ENCODE data around the gene RPL35.

The RPL35 gene

GRCh38 chr9:124882231-124882630 is 20.5 kb upstream of the RPL35 start:
- no peak overlapping the region for H3K4me3 Mint-ChIP-seq
- DNase-seq (ENCODE audit: low spot score in 2 of 2) = no peak
- no peaks in the 10 kb centered on the region for H3K9me3 Mint-ChIP-seq
- H3K36me3 Mint-ChIP-seq = peaks cover 85% of the 10 kb centered on the region
- peaks cover 6% of the 10 kb centered on the region for H3K4me1 Mint-ChIP-seq
- ATAC-seq = no peak
- peak overlapping the region; percentile 60 for H3K27ac Mint-ChIP-seq

- no peak overlapping the region for H3K4me3 Mint-ChIP-seq
- H3K36me3 Mint-ChIP-seq = peaks cover 87% of the 10 kb centered on the region
- ATAC-seq = no peak
- H3K4me1 Mint-ChIP-seq = peaks cover 12% of the 10 kb centered on the region
- H3K9me3 Mint-ChIP-seq = no peaks in the 10 kb centered on the region
- peak overlapping the region; percentile 60 for H3K27ac Mint-ChIP-seq
- no peak for DNase-seq (ENCODE audit: low spot score in 2 of 2)
Observed at GRCh38 chr9:124881138-124881743, 19.5 kb upstream of the RPL35 start.

GRCh38 chr9:124880501-124880900 is 18.7 kb upstream of the RPL35 start:
- no peaks in the 10 kb centered on the region for H3K9me3 Mint-ChIP-seq
- no peak for ATAC-seq
- H3K27ac Mint-ChIP-seq = peak overlapping the region; percentile 63
- H3K36me3 Mint-ChIP-seq = peaks cover 93% of the 10 kb centered on the region
- DNase-seq (ENCODE audit: low spot score in 2 of 2) = no peak
- H3K4me3 Mint-ChIP-seq = no peak overlapping the region
- peaks cover 13% of the 10 kb centered on the region for H3K4me1 Mint-ChIP-seq

GRCh38 chr9:124879226-124879625 is 17.5 kb upstream of the RPL35 start:
- H3K27ac Mint-ChIP-seq = peak overlapping the region; percentile 63
- H3K36me3 Mint-ChIP-seq = peaks cover 93% of the 10 kb centered on the region
- ATAC-seq = no peak
- no peaks in the 10 kb centered on the region for H3K9me3 Mint-ChIP-seq
- H3K4me3 Mint-ChIP-seq = no peak overlapping the region
- no peak for DNase-seq (ENCODE audit: low spot score in 2 of 2)
- H3K4me1 Mint-ChIP-seq = peaks cover 24% of the 10 kb centered on the region

GRCh38 chr9:124878518-124878917 is 16.8 kb upstream of the RPL35 start:
- Mint-ChIP-seq H3K4me1 (peaks cover 31% of the 10 kb centered on the region), H3K4me3 (no peak overlapping the region), H3K27ac (peak overlapping the region; percentile 63), H3K36me3 (peaks cover 93% of the 10 kb centered on the region), H3K9me3 (no peaks in the 10 kb centered on the region)
- ATAC-seq = no peak
- DNase-seq (ENCODE audit: low spot score in 2 of 2) = no peak

GRCh38 chr9:124878021-124878420 is 16.3 kb upstream of the RPL35 start:
- Mint-ChIP-seq H3K4me1 (peaks cover 36% of the 10 kb centered on the region), H3K27ac (peak overlapping the region; percentile 63), H3K9me3 (no peaks in the 10 kb centered on the region), H3K4me3 (no peak overlapping the region), H3K36me3 (peaks cover 93% of the 10 kb centered on the region)
- ATAC-seq (no peak), DNase-seq (ENCODE audit: low spot score in 2 of 2) (no peak)

GRCh38 chr9:124877021-124877782 is 15.4 kb upstream of the RPL35 start:
- DNase-seq (ENCODE audit: low spot score in 2 of 2) (no peak), ATAC-seq (no peak)
- H3K27ac Mint-ChIP-seq = peak overlapping the region; percentile 65
- no peak overlapping the region for H3K4me3 Mint-ChIP-seq
- peaks cover 97% of the 10 kb centered on the region for H3K36me3 Mint-ChIP-seq
- peaks cover 45% of the 10 kb centered on the region for H3K4me1 Mint-ChIP-seq
- no peaks in the 10 kb centered on the region for H3K9me3 Mint-ChIP-seq

- H3K27ac Mint-ChIP-seq = peak overlapping the region; percentile 98
- H3K4me3 Mint-ChIP-seq = no peak overlapping the region
- peaks cover 62% of the 10 kb centered on the region for H3K4me1 Mint-ChIP-seq
Observed at GRCh38 chr9:124875501-124875900, 13.7 kb upstream of the RPL35 start.

GRCh38 chr9:124873664-124874063 is 11.9 kb upstream of the RPL35 start:
- Mint-ChIP-seq H3K27ac (peak overlapping the region; percentile 98), H3K4me3 (peak overlapping the region; percentile 91), H3K9me3 (no peaks in the 10 kb centered on the region), H3K4me1 (peaks cover 64% of the 10 kb centered on the region), H3K36me3 (peaks cover 100% of the 10 kb centered on the region)
- peak; percentile 14 for ATAC-seq
- DNase-seq (ENCODE audit: low spot score in 2 of 2) = peak in 1 of 2 donors; percentile 62

More at GRCh38 chr9:124875501-124875900, 13.7 kb upstream of the RPL35 start:
- H3K9me3 Mint-ChIP-seq = no peaks in the 10 kb centered on the region
- DNase-seq (ENCODE audit: low spot score in 2 of 2) (no peak), ATAC-seq (no peak)
- H3K36me3 Mint-ChIP-seq = peaks cover 99% of the 10 kb centered on the region

GRCh38 chr9:124871156-124871561 is 9.4 kb upstream of the RPL35 start:
- no peak for ATAC-seq
- peaks cover 68% of the 10 kb centered on the region for H3K4me1 Mint-ChIP-seq
- H3K4me3 Mint-ChIP-seq = peak overlapping the region; percentile 91
- H3K27ac Mint-ChIP-seq = peak overlapping the region; percentile 98
- H3K9me3 Mint-ChIP-seq = no peaks in the 10 kb centered on the region
- DNase-seq (ENCODE audit: low spot score in 2 of 2) = peak in 1 of 2 donors; percentile 63
- H3K36me3 Mint-ChIP-seq = peaks cover 83% of the 10 kb centered on the region

GRCh38 chr9:124870723-124871122 is 9.0 kb upstream of the RPL35 start:
- Mint-ChIP-seq H3K4me1 (peaks cover 68% of the 10 kb centered on the region), H3K36me3 (peaks cover 79% of the 10 kb centered on the region), H3K9me3 (no peaks in the 10 kb centered on the region), H3K27ac (peak overlapping the region; percentile 98), H3K4me3 (peak overlapping the region; percentile 91)
- ATAC-seq (peak; percentile 11), DNase-seq (ENCODE audit: low spot score in 2 of 2) (no peak)

- peaks cover 72% of the 10 kb centered on the region for H3K36me3 Mint-ChIP-seq
- peaks cover 63% of the 10 kb centered on the region for H3K4me1 Mint-ChIP-seq
- peak; percentile 80 for ATAC-seq
- peak overlapping the region; percentile 91 for H3K4me3 Mint-ChIP-seq
- H3K27ac Mint-ChIP-seq = peak overlapping the region; percentile 98
- no peaks in the 10 kb centered on the region for H3K9me3 Mint-ChIP-seq
- DNase-seq (ENCODE audit: low spot score in 2 of 2) = peak; percentile 80 to 95
Observed at GRCh38 chr9:124869986-124870560, 8.3 kb upstream of the RPL35 start.

- Mint-ChIP-seq H3K4me3 (peak overlapping the region; percentile 91), H3K27ac (peak overlapping the region; percentile 98), H3K9me3 (no peaks in the 10 kb centered on the region), H3K36me3 (peaks cover 67% of the 10 kb centered on the region), H3K4me1 (peaks cover 58% of the 10 kb centered on the region)
- ATAC-seq (peak; percentile 36), DNase-seq (ENCODE audit: low spot score in 2 of 2) (peak; percentile 25 to 72)
Observed at GRCh38 chr9:124869466-124869985, 7.8 kb upstream of the RPL35 start.

- Mint-ChIP-seq H3K27ac (peak overlapping the region; percentile 98), H3K4me3 (peak overlapping the region; percentile 91), H3K36me3 (peaks cover 59% of the 10 kb centered on the region), H3K4me1 (peaks cover 51% of the 10 kb centered on the region), H3K9me3 (no peaks in the 10 kb centered on the region)
- DNase-seq (ENCODE audit: low spot score in 2 of 2) (peak; percentile 92 to 95), ATAC-seq (peak; percentile 69)
Observed at GRCh38 chr9:124868511-124869465, 7.0 kb upstream of the RPL35 start.
